Right lung (tissue), 5 donors: ENCODE data around the gene TBC1D10A. TPM values are rescaled to one million over a fixed set of nuclear protein-coding genes. Genes with fewer than 3 reads are reported as not detected.
A peak's percentile ranks its signal among the peaks of the same experiment; 100 is the strongest.

Source experiments
- DNase-seq, 2 donors: peaks; one replicate each; pipeline ENCODE4 v3.0.0-alpha.2; 2013
- polyA plus RNA-seq, 5 donors: library from polyadenylated mRNA; unstranded; fragments of 120-200 nt; gene quantifications; one replicate each; pipeline versions ENCODE4 v1.2.1 to v1.2.3, GENCODE V29; 2013; ENCODE audit warnings: inconsistent platforms in 1 of 5, low replicate concordance in 1 of 5; ENCODE audit not compliant: insufficient read length in 5 of 5, insufficient read depth in 1 of 5

Gene TBC1D10A
- polyA plus RNA-seq, 5 donors: 13.3 to 18.4 (median 15.8) TPM

DNA sequence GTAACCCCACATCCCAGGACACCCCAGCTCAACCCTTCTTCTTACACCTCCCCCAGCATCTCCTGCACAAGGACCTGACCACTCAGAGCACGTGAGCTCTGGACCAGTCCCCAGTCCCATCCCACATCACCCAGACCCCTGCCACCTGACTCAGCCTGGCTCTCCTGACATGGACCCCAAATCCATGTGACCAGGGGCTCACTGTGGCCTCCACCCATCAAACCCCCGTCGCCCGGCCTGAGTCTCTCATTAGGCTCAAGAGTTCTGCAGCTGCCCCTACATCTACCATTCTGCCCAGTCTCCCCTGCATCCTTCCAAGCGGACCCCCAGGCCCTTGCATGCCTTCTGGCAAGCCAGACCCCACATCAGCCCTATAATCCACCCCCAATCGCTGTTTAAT, 78.3 kb downstream of the TBC1D10A start:
- DNase-seq: no peak

DNA sequence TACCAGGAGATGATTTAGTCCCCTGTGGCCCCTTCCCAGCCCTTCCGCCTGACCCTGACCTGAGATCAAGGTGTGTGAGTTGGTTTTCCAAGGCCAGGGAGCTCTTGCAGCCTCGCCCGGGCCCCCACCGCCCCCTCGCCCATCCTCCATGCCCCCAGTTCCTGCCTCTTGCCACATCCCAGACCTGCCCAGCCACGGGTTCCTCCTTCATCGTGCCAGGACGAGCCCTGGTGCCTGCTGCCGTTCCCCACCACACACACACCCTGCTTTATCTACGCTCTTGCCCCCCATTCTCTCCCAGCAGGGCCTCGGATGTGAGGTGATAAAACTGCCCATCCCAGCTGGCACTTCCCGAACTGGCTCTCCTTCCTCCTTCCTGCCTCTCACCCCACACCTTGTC, 78.8 kb downstream of the TBC1D10A start:
- no peak for DNase-seq

DNA sequence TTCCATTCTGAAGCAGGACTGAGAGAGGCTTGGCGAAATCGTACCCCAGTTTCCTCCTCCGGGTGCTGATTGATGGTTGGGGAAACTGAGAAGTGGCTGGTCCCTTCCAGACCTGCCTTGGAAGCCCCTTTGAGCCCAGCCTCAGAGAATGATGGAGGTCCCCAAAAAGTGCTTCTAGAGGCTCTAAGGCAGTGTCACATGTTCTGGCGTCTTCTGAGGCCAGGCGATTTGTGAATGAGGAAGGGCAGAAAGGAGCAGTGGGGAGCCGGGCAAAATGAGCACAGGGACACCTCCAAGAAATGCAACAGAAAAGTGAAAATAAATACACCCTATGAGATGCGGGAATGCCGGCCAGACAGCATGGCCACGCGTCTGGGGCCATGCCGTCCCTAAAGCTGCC, 79.2 kb downstream of the TBC1D10A start:
- no peak for DNase-seq

DNA sequence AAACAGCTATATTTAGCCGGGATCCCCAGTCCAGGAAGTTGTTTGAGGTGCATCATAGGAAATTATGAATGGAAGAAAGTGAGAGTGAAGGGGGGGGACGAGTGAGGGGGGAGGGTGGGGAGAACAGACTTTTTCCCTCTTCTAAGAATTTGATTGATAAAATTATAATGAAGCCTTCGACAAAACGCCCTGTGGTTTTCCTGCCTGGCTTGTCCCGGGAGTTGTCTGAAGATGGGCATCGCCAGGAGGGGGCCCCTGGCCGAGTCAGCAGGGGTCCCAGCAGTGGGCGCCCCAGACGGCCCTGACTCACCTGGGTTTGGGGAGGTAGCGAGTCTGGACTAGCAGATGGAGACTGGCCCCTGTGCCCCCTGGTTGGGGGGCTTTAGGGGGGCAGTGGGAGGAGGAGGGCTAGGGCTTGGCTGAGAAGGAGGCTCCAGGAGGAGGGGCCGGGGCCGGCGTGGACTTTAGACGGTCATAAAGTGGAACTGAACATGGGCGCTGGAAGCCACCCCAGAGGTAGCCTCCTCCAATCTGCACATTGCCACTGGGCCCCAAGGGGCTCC, 79.8 kb downstream of the TBC1D10A start:
- DNase-seq: no peak

DNA sequence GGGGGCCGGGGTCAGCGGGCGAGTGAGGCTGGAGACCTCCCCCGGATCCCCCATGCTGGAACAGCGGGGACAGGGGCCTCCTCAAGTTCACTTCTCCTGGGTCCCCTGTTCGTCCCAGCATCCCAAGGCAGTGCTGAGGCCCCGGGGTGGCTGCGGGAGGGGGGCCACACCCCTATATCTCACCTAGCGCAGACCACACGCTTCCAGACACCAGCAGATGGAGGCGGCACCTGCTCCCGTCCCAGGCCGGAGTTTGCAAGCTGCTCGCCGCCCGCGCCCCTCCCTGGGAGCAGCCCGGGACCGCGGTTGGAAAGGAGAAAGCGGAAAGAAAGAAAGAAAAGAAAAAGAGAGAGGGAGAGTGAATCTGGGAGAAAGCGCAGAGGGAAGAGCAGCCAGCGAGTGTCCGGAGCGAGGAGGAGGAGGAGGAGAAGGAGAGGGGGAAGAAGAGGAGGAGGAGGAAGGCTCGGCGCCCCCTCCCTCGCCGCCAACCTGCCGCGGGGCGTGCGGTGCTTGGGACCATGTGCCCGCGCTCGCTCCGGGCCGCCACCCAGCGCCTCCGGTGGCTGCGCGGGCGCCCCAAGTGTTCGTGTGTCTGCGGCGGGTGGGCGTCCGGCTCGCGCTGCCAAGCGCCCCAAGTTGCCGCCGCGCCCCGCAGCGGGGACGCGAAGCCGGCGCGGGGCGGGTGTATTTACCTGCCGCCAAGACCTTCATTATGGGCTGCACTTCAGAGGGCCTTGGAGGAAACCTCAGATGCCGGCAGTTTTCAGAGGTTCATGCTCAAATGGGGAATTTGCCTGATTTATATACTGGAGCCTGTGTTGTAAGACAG, 80.5 kb downstream of the TBC1D10A start, which contains the start of gene LIF:
TSS of gene LIF (minus strand) at position 775 of the 829 bp plus-strand sequence. CDS start at position 711, 64 bp downstream.
- DNase-seq: peak in 1 of 2 donors; percentile 43

DNA sequence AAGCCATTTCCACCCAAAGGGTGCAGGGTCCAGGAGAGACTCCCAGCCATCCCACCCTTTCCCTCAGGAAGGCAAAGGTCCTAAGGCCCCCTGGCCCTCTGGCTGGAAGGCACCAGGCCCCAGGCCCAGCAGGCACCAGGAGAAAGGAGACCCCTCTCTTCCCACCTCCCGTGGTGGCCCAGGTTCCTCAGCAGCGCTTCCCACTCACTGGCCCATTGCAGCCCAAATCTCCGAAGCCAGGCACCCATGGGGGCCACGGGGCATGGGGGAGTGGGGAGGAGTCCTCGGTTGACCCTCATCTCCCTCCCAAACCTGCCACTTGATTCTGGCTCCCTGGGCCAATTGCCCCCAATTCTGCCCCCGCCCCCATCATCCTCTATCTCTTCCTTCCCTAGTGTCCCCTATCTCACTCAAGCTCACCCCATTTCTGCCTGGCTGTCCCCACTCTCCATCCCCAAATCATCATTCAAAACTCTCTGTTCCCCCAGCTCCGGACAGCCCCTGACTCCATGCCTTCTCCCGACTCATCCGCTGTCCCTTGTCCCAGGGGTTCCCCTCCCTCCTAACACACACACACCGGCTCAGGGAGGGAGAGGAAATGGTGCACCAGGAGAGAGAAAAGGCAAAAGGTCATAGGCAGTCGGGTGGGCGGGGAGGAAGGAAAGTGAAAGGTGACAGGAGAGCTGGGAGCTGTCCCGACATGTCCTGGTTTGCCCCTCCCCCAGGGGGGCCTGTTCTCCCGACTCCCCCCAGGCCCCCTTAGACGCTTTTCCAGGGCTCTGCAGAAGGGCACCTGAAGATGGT, 81.4 kb downstream of the TBC1D10A start:
- DNase-seq: no peak

DNA sequence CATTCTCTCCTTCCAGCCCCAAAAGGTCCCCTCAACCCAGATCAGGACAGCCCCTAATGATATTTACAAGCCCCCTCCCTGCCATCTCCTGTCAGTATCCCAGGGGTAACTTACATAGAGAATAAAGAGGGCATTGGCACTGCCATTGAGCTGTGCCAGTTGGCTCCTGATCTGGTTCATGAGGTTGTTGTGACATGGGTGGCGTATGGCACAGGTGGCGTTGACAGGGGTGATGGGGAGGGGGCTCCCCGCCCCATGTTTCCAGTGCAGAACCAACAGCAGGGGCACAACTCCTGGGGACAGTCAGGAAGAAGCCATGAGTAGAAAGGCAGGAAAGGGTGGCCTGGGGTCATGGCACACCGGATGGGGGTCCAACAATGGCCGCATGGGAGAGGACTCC, 82.1 kb downstream of the TBC1D10A start:
- DNase-seq: no peak

DNA sequence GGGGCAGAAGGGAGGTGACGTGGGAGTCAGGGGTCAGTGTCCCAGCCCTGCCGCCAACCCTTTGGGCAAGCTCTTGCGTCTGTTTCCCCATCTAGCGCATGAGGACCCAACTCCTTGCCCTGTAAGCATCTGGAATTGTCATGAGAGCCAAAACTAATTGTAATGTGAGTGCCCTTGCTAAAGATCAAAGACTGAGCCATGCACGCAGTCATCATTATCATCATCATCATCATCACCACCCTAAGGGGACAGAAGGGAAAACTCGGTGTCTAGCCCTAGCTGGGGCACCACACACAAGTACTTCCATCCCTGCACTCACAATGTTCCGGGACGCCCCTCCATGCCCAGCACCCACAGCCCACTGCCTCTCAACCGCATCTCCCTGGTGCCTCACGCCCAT, 82.7 kb downstream of the TBC1D10A start:
- no peak for DNase-seq

DNA sequence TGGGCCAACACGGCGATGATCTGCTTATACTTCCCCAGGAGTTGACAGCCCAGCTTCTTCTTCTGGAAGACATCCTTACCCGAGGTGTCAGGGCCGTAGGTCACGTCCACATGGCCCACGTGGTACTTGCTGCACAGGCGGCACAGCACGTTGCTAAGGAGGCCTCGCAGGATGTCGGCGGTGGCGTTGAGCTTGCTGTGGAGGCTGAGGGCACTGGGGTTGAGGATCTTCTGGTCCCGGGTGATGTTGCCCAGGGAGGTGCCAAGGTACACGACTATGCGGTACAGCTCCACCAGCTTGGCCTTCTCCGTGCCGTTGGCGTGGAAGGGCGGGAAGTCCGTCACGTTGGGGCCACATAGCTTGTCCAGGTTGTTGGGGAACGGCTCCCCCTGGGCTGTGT, 83.1 kb downstream of the TBC1D10A start:
- DNase-seq: no peak

Other genes starting within 250 kb of the TBC1D10A start
- under 1 TPM; 0.07 to 0.54 (median 0.21) TPM for gene HORMAD2, start 246.5 kb downstream of the TBC1D10A start, polyA plus RNA-seq
- 1 to 10 TPM; 1.4 to 2.5 (median 1.7) TPM for gene LIF, start 80.2 kb downstream of the TBC1D10A start, polyA plus RNA-seq
- gene OSM, start 60.1 kb downstream of the TBC1D10A start, polyA plus RNA-seq: under 1 TPM; 0.06 to 0.86 (median 0.19) TPM
- 10 to 100 TPM in 4 of 5 donors, 1 to 10 TPM in 1; 8.5 to 18.4 (median 15.2) TPM for gene CASTOR1, start 37.4 kb downstream of the TBC1D10A start, polyA plus RNA-seq
- gene SF3A1, start 30.0 kb upstream of the TBC1D10A start, polyA plus RNA-seq: 100 to 1,000 TPM; 105 to 165 (median 132) TPM
- 1 to 10 TPM; 4.0 to 8.2 (median 4.9) TPM for gene CCDC157, start 30.1 kb upstream of the TBC1D10A start, polyA plus RNA-seq
- 10 to 100 TPM; 18.3 to 27.8 (median 22.7) TPM for gene RNF215, start 60.5 kb upstream of the TBC1D10A start, polyA plus RNA-seq
- gene SEC14L2, start 70.1 kb upstream of the TBC1D10A start, polyA plus RNA-seq: 10 to 100 TPM in 3 of 5 donors, 1 to 10 TPM in 2; 8.0 to 12.0 (median 10.7) TPM
- gene MTFP1, start 98.8 kb upstream of the TBC1D10A start, polyA plus RNA-seq: 10 to 100 TPM in 1 of 5 donors, 1 to 10 TPM in 4; 3.8 to 10.7 (median 6.7) TPM
- under 1 TPM; 0.14 to 0.26 (median 0.21) TPM for gene SEC14L3, start 145.1 kb upstream of the TBC1D10A start, polyA plus RNA-seq
- gene SEC14L4, start 178.8 kb upstream of the TBC1D10A start, polyA plus RNA-seq: under 1 TPM; 0.61 to 0.97 (median 0.81) TPM
- 1 to 10 TPM; 2.3 to 3.7 (median 2.5) TPM for gene SEC14L6, start 219.8 kb upstream of the TBC1D10A start, polyA plus RNA-seq
- 10 to 100 TPM in 1 of 5 donors, 1 to 10 TPM in 4; 4.5 to 10.7 (median 7.2) TPM for gene GAL3ST1, start 247.7 kb upstream of the TBC1D10A start, polyA plus RNA-seq